GM19238 (cell line): ENCODE data around the gene ZDHHC13.
A peak's percentile ranks its signal among the peaks of the same experiment; 100 is the strongest.

Source experiments
- DNase-seq: peaks from one replicate; pipeline ENCODE4 v3.0.0; 2011; ENCODE audit warnings: low spot score; ENCODE audit not compliant: insufficient read length

The ZDHHC13 gene, protein sequence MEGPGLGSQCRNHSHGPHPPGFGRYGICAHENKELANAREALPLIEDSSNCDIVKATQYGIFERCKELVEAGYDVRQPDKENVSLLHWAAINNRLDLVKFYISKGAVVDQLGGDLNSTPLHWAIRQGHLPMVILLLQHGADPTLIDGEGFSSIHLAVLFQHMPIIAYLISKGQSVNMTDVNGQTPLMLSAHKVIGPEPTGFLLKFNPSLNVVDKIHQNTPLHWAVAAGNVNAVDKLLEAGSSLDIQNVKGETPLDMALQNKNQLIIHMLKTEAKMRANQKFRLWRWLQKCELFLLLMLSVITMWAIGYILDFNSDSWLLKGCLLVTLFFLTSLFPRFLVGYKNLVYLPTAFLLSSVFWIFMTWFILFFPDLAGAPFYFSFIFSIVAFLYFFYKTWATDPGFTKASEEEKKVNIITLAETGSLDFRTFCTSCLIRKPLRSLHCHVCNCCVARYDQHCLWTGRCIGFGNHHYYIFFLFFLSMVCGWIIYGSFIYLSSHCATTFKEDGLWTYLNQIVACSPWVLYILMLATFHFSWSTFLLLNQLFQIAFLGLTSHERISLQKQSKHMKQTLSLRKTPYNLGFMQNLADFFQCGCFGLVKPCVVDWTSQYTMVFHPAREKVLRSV

DNA sequence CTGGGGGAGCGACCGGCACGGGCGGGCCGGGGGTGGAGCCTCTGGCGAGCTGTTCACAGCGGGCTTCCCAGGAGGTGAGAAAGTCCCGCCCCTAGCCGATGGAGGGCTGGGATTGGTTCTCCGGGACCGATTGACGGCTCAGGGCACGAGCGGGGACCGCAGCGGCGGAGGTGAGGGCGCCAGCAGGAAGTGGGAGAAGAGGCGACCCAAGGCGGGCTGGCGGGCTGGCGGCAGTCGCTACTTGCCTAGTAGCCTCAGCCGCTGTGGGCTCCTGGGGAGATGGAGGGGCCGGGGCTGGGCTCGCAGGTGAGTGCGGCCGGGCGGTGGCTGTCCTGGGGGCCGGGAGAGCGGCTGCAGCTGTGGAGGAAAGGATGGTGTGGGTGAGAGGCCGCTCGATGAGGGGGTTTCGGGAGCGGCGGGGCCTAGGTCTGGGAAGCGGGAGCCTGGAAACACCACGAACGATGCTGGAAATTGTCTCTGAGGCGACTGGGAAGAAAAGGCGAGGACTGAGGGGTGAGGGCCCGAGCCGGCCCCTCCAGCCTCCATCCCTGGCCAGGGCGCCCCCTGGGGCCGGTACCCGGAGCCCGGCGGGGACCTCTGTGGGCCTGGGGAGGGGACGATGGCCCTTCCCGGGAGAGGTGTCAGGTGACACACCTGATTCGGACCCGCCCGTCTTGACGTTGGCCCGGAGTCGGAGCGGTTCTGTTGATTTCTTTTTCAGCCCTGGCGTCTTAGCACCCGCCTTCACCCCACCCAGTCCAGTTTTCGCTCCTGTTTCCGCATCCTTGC, at the start of gene ZDHHC13:
ZDHHC13 (plus strand) TSS at position 198 of the 789 bp plus-strand sequence; CDS start at position 280, 82 bp downstream.
- DNase-seq, result peak; percentile 98

DNA sequence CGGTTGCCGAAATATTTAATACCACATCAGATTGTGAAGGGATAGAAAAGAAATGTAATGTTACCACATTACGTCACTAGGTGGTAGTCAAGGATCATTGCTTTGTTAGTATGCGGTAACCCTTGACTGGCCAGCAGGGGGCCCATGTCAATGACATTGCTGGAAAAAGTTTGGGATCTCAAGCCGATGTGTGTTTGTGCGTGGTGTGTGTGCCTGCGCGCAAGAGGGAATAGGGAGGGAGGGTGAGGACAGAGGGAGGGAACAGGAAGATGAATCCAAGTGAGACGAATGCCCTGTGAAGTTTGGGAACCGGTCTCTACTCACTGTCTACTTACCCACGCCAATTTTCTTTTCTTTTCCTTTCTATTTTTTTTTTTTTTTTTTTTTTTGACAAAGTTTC, 45.7 kb upstream of the ZDHHC13 start:
- DNase-seq, result peak; percentile 30

- DNase-seq, result no peak
Measured at GRCh38 chr11:19072464-19072863, 44.5 kb upstream of the ZDHHC13 start.

GRCh38 chr11:19073454-19074415, 43.2 kb upstream of the ZDHHC13 start:
- no peak for DNase-seq

DNA sequence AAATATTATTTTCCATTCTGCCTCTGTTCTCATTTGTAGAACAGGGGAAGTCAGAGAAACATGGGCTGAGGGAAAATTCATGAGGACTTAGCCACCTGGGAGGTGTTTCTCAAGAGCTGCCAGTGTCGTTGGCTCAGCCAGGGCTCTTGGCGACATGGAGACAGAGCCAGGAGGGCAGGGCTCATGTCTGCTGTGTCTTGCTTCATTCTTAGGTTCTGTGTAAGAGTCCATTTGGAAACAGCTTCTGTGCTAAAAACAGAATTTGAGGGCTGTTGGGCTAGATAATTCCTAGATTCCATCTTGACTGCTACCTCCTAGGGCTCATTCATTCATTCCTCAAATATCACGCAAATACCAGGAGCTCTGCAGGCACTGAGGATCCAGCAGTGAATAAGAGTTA, 41.3 kb upstream of the ZDHHC13 start:
- no peak for DNase-seq

GRCh38 chr11:19076744-19077589, 40.0 kb upstream of the ZDHHC13 start:
- peak; percentile 25 for DNase-seq

DNA sequence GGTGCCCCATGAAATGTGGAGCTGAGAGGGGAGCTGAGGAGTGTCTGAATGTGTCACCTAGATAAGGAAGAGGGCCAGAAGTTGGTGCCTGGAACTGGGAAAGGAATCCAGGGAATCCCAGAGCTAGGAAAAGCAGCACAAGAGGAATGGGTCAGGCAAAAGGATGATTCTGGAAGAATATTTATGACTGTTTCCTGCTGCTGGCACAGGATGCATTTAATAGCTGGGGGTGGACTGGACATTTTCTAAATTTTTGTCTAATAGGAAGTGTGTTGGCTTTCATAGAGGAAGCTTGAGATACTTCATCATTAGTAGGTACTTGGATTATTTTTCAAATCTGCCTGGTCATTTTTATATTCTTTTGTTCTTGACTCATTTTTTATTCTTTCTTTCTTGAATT, 39.0 kb upstream of the ZDHHC13 start:
- no peak for DNase-seq

DNA sequence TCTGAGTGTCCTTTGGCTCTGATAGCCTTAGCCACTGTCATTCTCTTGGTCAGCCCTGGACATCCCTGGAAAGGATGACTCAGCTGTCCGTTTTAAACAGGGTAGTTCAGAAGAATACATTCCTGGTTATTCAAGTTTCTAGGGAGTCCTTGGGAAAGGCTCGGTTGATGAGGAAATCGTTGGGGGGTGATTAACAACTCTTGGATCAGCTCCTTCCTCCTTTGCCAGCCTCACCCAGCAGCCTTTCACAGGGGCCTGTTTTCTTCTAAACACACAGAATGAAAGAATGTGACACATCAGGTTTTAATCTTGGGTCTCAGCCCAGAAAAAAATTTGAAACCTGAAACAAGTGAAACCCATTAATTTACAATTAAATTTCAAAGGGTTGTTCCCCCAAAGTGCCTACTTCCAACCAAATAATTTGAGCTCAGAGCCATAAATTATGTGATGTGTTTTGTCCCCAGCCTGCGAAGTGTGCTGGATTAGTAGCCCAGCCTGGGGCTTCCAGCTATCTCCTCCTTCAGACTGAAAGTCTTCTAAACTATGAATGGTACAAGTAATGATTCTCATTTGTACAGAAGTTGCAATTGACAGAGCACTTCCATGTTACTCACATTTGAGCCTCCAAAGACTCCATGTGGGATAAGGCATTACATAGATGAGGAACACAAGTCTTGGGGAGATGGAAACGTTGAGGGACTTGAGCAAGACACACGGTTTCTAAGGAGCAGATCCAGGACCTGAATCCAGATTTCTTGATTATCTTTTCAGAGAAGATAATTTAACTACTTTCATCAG, 37.1 kb upstream of the ZDHHC13 start:
- no peak for DNase-seq

GRCh38 chr11:19080579-19080993, 36.4 kb upstream of the ZDHHC13 start:
- no peak for DNase-seq

- no peak for DNase-seq
Measured at GRCh38 chr11:19083166-19083565, 33.8 kb upstream of the ZDHHC13 start.

DNA sequence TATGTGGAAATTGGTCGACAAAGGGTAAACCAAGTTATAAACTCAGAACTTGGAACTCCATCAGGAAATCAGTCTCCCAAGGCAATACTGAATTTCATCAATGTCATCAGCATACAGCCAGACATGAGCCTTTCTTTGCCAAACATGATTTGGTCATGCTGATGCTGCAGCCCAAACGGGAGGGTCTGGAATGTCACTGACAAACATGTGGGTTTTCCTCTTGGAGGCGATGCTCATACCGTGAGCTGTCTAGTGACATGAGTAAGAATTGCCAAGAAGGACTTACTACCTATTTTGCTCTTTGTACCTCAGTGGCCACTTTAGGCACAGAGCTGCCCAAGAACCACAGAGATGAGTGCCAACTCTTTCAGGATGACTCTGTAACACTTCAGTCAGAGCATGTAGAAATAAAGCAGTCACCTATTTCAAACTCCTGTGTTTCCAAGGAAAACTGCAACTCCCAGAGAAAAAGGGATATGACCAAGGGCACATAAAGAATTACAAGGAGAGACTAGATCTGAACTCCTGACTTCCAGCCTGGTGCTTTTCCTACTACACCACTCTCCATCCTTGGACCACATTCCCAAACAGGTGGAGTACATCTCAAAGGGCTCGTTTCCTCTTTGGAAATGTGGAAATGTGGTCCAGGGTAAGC, 32.2 kb upstream of the ZDHHC13 start:
- no peak for DNase-seq

DNA sequence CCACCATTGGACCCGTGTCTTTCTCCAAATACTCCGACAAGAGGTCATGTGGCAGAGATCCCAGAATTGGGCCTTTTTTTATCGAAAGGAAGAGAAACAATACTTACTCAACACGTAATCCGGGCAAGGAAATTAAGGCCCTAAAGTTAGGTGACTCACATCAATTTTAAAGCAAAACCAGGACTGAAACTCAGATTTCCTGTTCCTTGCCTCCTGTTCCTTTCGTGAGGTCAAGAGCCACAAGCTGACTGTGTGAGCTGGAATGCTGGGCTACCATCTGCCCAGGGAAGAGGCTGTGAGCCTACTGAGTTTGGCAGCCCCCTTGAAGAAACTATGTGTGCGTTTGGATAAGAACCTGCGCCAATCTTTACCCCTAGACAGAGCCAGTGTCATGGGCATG, 29.3 kb upstream of the ZDHHC13 start:
- no peak for DNase-seq

DNA sequence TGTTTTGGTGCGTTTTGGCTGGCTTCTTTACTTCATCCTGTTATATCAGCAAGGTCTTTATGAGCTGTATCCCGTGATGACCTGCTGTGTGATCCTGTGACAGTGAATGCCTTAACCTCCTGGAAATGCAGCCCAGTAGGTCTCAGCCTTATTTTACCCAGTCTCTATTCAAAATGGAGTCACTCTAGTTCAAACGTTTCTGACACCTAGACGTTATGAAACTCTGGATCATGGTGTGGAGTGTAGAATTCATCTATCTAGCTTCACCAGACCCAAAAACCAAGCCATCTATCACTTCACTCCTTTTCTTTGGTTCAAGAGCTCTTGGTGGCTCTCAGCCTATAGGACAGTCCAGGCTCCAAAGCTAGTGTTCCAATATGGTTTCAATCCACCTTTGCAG, 28.2 kb upstream of the ZDHHC13 start:
- no peak for DNase-seq

DNA sequence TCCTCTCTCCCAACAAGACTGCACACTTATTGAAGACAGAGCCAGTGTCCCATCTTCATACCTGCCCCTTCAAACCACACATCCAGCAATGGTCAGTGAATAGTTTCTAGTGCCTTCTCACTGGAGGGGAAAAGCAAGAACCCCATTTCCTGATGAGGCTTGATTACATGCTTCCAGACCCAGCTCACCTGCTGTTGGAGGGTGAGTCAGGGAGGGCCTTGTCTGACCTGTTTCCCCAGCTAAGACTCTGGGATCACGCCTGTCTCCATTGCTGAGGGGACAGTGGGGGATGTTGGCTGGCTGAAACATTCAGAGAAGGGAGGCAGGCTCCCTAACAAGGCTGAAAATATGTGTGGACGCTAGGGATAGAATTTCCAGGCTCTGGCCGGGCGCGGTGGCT, 27.5 kb upstream of the ZDHHC13 start:
- no peak for DNase-seq

GRCh38 chr11:19091366-19091765, 25.6 kb upstream of the ZDHHC13 start:
- no peak for DNase-seq

DNA sequence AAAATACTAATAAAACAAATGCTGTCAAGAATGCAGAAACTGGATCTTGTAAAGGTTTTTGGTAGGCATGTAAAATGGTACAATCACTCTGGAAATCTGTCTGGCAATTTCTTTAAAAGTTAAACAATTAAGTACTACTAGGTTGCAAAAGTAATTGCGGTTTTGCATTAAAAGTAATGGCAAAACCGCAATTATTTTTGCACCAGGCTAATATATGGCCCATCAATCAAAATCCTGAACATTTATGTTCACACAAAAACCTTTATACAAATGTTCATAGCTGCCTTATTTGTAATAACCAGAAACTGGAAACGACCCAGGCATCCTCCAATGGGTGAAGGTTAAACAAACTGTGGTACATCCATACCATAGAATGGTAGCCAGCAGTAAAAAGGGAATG, 24.6 kb upstream of the ZDHHC13 start:
- no peak for DNase-seq

- no peak for DNase-seq
Measured at GRCh38 chr11:19092850-19093249, 24.1 kb upstream of the ZDHHC13 start.

GRCh38 chr11:19093976-19094375, 23.0 kb upstream of the ZDHHC13 start:
- DNase-seq, result no peak

DNA sequence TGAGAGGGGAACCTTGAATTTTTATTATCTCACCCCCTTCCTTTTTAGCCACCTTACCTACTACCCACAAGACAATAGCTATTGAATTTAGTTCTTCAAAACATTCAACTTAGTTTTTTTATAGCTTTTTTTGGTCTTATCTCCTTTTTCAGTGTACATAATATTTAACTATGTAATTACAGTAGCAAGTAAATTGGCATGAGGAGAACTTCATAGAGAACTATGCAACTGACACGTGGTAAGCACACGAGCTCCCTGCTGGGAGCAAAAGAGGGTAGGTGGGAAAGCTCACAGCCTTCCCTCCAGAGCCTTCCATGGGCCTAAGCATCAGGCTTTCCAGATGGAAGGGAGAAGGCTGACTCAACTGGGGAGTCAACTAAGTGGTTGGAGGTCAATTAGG, 22.1 kb upstream of the ZDHHC13 start:
- no peak for DNase-seq
